Retinal pigment epithelial cell (primary cell): ENCODE measurements around the gene TRAF3IP1.

ENCODE experiments used
- DNase-seq: peaks from one replicate; pipeline ENCODE4 v3.0.0-alpha.2; 2010; ENCODE audit warnings: low read depth
- H3K4me3 ChIP-seq: 2 replicates; pipeline ENCODE4 v1.5.1; 2011; ENCODE audit warnings: mild to moderate bottlenecking, low read length, control low read depth, moderate library complexity
- TF ChIP-seq, protein P1 (sequence below): conservative IDR thresholded peaks from 2 replicates; pipeline ENCODE4 v1.5.1; 2011; ENCODE audit warnings: low read depth, low read length, control low read depth, inconsistent platforms

The TRAF3IP1 gene

DNA sequence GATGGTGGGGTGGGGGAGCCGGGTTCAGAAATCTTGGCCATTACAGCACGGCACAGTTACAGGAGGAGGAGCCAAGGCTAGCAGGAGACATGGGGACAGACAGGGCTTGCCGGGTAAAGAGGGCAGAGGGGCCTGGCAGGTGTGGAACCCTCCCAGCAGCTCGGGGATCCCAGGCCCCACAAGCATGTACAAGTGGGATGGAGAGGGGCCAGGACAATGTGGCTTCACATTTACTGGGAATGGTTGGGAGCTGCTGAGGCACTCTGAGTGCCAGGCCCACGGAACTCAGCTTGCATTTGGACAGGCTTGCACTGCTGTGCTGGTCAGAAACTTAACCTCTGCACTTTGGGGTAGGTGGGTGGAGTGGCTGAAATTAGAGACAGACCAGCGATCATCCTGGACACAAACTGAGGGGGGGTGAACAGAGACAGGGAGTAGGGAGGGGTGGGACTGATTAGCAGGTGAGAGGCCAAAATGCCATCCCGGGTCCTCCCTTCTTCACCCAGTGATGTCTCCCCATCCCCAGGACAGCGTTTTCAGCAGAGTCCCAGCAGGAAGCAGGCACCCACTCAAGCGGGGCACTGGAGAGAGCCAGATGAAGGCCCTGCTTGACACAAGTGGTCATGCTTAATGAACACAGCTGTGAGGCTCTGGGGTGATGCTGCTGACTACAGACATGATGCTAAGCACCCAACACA lies 41.5 kb upstream of the TRAF3IP1 start:
- no peak overlapping the region for H3K4me3 ChIP-seq
- DNase-seq = no peak
- TF ChIP-seq, protein P1, sequence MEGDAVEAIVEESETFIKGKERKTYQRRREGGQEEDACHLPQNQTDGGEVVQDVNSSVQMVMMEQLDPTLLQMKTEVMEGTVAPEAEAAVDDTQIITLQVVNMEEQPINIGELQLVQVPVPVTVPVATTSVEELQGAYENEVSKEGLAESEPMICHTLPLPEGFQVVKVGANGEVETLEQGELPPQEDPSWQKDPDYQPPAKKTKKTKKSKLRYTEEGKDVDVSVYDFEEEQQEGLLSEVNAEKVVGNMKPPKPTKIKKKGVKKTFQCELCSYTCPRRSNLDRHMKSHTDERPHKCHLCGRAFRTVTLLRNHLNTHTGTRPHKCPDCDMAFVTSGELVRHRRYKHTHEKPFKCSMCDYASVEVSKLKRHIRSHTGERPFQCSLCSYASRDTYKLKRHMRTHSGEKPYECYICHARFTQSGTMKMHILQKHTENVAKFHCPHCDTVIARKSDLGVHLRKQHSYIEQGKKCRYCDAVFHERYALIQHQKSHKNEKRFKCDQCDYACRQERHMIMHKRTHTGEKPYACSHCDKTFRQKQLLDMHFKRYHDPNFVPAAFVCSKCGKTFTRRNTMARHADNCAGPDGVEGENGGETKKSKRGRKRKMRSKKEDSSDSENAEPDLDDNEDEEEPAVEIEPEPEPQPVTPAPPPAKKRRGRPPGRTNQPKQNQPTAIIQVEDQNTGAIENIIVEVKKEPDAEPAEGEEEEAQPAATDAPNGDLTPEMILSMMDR = no peak

- DNase-seq = no peak
- TF ChIP-seq, protein P1 = no peak
These were observed 41.0 kb upstream of the TRAF3IP1 start for GRCh38 chr2:238279324-238279682.

GRCh38 chr2:238280083-238280825 lies 40.1 kb upstream of the TRAF3IP1 start:
- H3K4me3 ChIP-seq = no peak overlapping the region
- TF ChIP-seq, protein P1 = no peak
- no peak for DNase-seq

More at GRCh38 chr2:238279324-238279682, 41.0 kb upstream of the TRAF3IP1 start:
- no peak overlapping the region for H3K4me3 ChIP-seq

GRCh38 chr2:238281826-238282480 lies 38.4 kb upstream of the TRAF3IP1 start:
- DNase-seq = no peak
- no peak overlapping the region for H3K4me3 ChIP-seq
- TF ChIP-seq, protein P1 = no peak

DNA sequence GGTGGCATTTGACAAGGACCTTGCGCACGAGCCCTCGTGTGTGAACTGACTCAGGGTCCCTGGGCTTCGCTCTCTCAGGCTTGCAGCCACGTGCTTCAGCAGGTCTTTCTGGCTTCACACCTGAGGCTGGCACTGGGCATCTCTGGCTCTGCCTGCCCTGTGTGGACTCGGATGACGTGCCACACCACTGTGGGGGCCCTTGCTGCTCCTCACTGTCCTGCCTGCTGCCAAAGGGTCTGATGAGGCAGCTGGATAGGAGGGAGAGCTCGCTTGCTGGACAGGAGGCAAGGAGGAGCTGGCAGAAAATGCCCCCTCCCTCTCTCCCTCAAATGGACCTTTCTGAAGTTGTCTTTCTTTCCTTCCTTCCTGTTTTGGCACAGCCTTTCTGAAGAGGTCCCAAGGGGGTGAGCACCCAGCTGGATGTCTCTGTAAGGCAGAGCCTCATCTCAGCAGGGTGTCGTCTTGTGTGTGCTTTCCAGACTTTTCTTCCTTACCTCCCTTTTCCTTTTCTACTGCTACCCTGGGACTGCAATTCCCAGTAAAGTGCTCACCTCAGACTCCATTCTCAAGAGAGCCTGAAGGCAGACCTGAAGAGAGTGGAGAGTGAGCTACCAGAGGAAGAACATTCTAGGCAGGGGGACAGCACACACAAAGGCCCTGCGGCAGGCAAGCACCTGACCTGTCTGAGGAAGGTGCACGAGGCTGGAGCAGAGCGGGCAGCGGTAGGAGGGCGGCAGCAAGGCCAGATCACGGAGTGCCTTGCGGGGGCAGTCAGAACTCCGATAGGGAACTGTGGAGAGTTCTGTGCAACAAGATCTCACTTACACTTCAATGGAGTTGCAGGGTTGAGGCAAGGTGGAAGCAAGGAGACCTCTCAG lies 37.2 kb upstream of the TRAF3IP1 start:
- H3K4me3 ChIP-seq = no peak overlapping the region
- DNase-seq = no peak
- TF ChIP-seq, protein P1 = no peak

- TF ChIP-seq, protein P1 = no peak
- no peak for DNase-seq
- no peak overlapping the region for H3K4me3 ChIP-seq
These were observed 35.4 kb upstream of the TRAF3IP1 start for GRCh38 chr2:238284802-238285515.
